ENCODE results near the gene SLC28A2.

DNA sequence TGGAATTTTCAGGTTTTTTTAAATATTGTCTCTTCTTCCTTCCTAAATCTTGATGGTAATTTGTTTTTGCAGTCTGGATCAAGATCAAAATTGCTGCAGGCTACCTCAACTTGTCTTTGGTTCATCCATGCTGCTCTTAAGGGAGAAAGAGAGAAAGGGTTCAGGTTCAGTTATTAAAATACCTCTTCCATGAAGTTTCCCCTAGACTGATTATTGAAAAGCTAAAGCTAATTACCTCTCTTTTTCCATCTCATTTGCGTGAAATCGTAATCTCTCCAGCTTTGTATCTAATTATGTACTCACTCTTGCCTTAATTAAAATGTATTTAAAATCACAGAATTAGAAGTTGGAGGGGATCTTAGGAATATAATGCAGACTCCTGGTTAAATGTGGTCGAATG is 52.7 kb downstream of the SLC28A2 start:
- TF ChIP-seq POLR2A (IDR thresholded peaks at IDR 0.05) = no peak
- TF ChIP-seq, protein P1, sequence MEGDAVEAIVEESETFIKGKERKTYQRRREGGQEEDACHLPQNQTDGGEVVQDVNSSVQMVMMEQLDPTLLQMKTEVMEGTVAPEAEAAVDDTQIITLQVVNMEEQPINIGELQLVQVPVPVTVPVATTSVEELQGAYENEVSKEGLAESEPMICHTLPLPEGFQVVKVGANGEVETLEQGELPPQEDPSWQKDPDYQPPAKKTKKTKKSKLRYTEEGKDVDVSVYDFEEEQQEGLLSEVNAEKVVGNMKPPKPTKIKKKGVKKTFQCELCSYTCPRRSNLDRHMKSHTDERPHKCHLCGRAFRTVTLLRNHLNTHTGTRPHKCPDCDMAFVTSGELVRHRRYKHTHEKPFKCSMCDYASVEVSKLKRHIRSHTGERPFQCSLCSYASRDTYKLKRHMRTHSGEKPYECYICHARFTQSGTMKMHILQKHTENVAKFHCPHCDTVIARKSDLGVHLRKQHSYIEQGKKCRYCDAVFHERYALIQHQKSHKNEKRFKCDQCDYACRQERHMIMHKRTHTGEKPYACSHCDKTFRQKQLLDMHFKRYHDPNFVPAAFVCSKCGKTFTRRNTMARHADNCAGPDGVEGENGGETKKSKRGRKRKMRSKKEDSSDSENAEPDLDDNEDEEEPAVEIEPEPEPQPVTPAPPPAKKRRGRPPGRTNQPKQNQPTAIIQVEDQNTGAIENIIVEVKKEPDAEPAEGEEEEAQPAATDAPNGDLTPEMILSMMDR (IDR thresholded peaks at IDR 0.05) = no peak
